NOMO-1 treated with dmso at 0.1 percent for 144 hours (cell line): ENCODE results near the gene HMGN1.
"Not testable (repeated sequence)": the region's sequence is repeated elsewhere in the genome, so short reads cannot be mapped to it uniquely, and the experiment has no call there.

Source experiments
- DNase-seq: peaks from one replicate; lab custom pipeline; 2025; ENCODE audit not compliant: unreplicated experiment; lab: John Stamatoyannopoulos, UW

The HMGN1 gene, protein sequence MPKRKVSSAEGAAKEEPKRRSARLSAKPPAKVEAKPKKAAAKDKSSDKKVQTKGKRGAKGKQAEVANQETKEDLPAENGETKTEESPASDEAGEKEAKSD

DNA sequence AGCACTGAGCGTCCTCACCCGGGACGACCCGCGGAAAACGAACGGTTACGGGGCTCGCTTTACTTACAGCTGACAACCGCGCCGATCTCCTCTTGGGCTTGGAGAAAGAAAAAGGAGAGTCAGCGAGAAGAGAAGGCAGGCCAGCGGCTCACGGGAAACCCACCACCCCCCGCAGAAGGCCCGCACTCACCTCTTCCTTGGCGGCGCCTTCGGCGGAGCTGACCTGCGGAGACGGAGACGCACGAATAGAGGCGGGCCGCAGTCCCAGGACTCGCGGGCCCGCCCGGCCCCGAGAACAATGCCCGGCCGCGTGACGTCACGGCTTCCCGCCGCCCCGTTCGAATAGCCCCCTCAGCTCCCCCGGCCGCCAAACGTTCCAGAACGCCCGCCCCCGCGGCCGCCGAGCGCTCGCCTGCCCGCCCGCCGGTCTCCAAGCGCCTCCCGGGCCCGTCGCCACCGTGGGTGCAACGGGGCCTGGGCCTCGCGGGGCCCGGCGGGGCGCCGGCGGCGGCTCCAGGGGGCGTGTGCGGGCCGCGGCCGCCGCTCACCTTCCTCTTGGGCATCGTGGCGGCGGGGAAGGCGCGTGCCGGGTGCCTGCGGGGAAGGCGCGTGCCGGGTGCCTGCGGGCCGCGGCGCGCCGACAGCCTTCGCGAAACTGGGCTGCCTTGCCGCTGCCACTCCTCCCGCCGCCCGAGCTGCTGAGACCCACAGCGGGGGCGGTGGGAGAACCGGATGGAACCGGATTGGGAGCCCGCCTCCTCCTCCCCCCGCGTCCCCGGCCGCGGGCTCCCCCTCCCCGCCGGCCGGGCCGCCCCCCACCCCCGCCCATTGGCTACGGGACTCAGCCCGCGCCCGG, at the start of gene HMGN1:
Gene HMGN1, minus strand, starts transcription at position 734 of the 856 bp plus-strand sequence. Its CDS starts 171 bp downstream, at position 563.
- DNase-seq: peak; percentile 87

DNA sequence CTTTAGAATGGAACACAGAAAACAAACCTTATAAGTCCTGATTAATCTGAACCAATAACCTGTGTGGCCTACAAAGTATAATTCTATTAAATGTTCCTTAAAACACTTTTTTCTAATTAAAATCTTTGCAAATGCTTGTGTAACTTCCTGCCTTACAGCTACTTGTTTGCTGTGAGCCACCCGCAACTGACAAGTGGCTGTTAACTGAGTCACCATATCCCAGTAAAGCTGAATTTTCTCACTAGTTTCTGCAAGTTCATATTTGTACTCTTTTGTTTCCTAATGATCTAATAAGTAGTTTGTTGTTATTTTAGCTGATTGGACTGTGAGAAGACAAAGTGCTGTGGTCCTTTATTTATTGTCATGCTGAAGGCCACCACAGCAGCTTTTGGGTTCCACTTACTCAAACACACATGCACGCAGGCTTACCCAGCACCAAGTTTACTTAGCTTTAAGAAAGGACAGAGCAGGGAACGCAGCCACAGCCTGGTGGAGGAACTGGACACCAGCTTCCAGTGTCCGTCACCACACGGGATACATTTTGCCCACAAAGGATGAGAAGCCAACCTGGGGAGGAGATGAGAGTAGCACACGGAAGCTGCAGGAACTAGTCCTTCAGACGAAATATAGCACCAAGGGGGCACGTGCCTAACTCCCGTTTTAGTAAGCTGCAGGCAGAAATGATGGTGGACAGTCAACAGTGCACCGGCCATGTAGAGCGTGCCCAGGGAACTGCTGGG, 48.9 kb upstream of the HMGN1 start:
- peak; percentile 58 for DNase-seq

DNA sequence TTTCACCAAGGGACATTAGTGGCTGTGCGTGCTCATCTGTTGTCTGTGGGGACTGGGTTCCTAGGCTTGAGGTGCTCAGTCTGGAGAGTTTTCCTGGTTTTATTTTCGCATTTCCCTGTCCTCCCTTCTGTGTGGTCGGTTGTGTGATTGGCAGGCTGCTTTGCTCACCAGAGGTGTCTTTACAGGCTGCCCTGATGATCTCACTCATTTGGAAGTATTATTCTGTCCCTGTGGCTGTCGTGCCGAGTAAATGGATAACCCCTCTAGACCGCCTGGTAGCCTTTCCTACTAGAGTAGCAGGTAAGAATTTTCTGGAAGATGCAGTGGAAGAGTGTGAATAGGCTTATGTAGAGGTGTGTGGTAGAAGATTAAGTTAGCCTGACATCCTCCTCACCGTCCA, 44.1 kb upstream of the HMGN1 start:
- no peak for DNase-seq

DNA sequence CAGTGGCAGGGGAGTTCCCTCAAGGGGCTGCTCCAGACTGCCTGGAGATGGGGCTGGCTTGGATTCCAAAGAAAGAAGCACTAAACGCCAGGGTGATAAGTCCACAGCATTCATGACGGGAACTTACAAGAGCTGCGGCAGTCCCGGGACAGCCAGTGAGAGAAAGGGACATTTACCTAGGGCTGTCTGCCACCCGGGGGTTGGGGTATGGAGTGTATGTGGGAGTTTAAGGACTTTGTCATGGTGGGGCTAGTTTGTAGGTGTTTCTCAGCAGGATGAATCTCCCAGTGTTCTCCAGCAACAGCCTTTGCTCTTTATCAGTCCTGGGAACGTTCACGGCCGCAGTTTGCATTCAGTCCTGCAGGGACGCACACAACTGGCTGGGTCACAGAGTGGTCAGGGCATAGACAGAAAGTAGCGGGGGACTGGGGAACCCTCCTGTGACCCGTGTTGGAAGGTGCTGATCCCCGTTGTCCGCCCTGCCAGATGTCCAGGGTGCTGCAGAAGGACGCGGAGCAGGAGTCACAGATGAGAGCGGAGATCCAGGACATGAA, 41.4 kb upstream of the HMGN1 start:
- no peak for DNase-seq

DNA sequence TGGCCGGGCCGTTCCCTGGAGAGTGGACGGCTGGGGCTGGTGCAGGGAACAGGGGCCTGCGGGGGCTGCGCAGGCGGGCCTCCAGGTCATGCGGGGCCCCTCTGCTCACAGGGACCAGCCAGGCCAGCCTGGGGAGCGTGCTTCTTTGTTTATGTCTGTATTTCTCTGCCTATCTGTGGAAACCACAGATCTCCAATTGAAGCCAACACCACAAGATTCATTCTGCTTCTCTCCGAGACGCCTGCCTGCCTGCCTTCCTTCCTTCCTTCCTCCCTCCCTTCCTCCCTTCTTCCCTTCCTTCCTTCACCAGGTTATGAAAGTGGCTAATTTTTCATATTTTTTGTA, 39.9 kb upstream of the HMGN1 start:
- DNase-seq: no peak

DNA sequence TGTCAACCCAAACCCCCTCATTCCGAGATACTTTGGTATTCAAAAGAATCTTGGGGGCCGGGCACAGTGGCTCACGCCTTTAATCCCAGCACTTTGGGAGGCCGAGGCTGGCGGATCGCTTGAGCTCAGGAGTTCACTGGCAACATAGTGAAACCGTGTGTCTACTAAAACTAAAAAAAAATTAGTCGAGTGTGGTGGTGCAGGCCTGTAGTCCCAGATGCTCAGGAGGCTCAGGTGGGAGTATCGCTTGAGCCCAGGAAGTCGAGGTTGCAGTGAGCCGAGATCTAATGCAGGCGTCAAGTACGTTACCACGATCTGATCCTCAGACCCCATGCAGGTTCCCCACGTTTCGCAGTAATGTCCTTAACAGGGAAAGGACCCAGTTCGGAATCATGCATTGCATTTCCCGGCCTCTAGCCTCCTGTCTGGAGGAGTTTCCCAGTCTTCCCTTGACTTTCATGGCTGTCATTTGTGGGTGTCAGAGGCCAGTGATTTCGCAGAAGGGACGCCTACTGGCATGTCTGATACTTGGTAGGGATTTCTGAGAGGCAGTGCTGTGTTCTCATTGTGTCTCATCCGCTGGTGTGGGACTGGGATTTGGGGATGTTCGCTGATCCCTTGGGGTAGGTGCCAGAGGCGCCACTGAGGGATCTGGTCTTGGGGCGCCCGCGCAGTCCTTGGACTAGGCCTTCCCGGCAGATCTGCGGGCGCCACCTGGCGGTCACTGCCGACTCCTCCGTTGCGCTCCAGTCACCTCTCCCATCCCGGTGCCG, 39.3 kb upstream of the HMGN1 start:
- peak; percentile 82 for DNase-seq

DNA sequence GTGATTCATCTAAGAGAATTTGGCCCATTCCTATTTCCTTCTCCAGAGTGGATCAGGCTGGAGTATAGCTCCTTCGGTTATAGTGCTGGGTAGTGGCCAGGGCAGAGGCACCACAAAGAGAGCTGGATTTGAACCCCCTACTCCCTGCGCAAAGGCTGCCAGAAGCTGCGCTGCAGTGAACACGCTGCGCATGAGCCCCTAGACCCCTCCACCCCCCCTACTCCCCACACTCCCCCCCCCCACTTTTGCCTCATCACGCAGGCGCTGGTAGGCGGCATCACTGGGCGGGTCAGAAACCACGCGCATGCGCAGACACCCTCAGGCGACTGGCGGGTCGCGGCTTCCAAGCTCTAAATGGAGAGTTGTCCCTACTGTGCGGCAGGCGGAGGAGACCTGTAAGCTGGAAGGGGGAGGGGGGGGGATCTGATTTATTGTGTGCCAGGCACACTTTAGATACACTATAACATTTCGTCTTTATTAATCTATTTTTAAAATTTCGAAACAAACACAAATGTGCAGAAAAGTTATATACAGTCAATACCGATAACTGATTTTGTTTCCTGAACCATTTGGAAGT, 38.7 kb upstream of the HMGN1 start:
- DNase-seq: peak; percentile 55

DNA sequence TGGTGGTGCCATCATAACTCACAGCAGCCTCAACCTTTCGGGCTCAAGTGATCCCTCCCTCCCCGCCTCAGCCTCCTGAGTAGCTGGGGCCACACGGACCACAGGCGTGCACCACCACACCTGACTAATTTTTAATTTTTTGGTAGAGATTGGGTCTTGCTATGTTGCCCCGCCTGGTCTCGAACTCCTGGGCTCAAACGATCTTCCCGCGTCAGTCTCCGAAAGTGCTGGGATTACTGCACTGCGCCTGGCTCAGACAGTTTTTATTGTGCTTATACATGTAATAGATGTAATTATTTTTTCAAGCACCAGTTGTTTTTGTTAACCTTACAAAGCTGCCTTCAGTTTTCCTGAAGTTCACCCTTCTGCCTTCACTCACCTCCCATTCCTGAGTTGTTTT, 38.0 kb upstream of the HMGN1 start:
- DNase-seq: no peak

DNA sequence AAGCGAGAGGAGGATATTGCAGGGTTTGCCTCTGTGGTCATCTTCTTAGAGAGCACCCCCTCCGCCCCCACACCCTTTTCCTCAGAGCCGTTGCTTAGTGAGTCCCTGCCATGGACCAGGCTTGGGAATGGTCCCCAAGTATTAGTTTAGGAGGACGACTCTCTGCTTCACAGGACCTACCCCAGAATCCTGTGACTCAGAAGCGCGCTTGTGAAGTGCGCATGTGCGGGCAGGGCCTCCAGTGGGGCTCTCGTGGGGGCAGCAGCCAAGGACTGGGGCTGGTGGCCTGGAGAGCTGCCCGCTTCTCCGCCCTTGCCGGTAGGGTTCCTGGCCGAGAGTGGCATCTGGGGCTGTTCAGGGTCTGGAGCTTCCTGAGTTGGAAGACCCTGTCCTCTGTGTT, 37.3 kb upstream of the HMGN1 start:
- DNase-seq: no peak

DNA sequence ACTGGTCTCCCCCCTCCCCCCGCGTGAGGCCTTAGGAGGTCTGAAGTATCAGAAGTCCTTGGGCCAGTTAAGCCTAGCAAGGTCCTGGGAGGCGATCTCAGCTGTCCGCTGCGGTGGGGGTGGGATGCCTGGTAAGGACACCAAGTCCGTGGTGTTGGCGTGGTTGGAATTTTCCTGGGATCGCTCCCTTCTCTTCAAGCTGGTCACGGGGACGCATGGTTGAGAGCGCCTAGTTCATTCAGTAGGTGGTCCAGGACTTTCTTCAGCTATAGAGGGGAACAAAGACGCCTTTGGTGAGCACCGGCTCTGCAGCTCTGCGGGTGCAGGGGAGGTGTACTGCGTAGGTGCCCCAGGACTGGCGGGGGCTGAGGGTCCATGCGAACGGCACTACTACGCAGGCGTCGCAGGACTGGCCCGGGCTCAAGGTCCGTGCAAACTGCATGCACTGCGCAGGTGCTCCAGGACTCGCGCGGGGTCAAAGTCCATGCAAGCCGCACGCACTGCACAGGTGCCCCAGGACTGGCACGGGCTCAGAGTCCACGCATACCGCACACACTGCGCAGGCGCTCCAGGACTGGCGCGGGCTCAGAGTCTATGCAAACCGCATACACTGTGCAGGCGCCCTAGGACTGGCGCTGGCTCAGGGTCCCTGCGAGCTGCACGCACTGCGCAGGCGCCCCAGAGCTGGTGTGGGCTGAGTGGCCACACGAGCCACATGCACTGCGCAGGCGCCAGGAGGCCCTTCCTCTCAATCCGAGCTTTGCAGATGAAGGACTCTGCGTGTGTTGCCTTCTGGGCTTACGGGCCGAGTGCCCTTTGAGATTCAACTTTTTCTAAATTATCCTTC, 36.6 kb upstream of the HMGN1 start:
- DNase-seq: peak; percentile 55

DNA sequence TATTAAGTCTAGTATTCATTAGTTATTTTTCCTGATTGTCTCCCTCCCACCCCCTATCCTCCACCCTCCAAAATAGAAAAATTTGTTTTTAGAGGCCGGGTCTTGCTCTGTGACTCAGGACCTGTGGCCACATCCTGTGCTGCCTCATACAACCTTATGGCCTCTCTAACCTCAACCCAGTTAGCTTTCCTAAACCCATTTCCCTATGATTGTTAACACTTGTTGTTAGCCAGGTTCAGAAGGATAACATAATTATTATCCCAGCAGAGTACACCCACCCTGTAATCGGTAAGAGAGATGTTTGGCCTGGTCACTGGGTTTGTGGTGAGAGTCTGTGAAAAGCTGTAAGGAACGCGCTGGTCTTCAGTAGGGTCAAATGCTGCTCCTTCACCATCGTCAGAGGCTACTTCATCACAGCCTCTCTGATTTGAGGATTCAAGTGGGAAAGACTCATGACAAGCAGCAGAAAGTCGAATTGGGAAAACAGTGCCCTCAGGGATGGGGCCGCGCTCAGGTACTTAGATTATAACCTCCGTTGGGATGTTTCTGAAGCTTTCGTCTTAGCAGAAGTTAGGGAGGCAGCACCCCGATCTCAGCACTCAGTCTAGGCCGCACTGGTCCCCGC, 35.9 kb upstream of the HMGN1 start:
- DNase-seq: no peak

DNA sequence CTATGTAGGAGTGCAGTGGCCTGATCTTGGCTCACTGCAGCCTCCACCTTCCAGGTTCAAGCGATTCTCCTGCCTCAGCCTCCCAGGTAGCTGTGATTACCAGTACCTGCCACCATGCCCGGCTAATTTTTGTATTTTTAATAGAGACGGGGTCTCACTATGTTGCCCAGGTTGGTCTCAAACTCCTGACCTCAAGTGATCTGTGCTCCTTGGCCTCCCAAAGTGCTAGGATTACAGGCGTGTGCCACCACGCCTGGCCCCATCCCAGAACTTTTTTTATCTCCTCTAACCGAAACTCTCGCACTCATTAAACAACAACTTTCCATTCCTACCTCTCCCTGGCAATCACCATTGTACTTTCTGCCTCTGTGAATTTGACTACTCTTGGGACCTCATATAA, 33.2 kb upstream of the HMGN1 start:
- DNase-seq: not testable (repeated sequence)

DNA sequence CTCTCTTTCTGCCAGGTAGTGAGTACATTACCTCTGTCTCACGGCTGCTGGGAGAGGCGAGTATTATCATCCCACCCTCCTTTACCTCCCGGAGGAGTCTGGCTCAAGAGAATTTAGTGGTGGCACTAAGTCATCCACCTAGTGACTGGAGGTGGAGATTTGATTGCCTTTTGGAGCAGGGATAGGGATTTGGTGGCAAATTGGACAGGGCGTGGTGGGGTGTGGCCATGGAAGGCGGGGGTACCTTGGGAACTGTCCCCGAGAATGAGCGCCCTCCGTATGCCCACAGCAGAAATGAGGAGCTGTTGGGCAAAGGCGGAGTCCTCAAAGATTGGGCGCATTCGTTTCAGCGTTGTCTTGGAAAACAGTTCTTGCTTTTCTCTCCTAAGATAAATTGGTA, 32.1 kb upstream of the HMGN1 start:
- DNase-seq: no peak

DNA sequence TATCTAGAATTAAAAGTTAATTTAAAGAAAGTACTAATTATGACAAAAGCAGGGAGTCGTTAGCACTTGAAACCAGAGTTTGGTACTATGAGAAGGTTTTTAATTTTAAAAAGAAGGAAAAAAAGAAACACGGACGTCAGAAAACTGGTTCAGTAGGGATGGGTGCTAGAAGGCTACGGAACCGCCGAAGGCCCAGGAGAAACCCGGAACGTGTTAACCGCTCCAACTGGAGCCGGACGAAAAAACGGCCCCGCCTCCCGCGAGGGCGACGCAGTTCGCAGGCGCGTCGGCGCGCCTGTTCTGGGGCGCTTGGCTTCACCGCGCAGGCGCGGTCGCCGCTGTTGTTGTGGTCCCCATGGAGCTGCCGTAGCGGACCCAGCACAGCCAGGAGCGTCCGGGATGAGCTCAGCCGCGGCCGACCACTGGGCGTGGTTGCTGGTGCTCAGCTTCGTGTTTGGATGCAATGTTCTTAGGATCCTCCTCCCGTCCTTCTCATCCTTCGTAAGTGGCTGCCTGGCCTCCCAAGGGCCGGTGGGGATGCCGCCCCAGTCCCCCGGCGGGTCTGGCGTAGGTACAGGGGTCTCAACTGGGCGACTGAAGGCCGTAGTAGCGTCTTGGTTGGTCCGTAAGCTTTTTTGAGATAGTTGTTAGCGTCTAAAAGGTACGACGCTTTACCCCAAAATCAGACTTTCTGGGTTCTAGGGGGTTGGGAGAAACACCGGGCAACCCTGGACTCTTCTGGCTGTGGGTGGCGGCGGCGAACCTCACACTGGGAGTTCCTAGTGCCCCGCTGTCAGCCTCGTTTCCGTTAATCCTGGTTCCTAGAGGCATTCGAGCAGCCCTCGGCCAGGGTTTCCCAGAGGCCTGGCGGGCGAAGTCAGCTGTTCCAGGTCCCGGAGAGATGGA, 31.4 kb upstream of the HMGN1 start:
- peak; percentile 77 for DNase-seq

DNA sequence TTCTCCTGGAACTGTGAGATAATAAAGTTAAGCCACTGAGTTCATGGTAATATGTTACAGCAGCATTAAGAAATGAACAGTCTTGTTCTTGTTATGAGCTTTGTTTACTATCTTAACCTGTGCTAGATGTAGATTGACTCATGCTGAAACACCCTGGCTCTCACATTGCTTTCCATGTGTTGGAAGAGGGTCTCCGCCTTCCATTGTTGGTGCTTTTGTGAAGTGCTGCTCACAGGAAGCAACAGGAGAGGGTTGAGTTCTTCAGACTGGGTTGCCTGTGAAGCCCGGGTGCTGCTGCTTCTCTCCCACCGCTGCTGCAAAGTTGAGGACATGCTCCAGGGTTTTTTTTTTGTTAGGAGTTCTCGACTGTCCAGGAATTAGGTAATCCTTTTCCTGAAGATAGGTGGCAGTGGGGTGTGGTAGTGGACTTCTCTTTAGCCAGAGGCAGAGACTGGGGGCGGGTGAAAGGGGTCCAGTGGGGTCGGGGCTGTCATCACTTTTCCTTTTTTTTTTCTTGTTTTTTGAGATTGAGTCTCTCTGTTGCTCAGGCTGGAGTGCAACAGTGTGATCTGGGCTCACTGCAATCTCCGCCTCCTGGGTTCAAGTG, 28.7 kb upstream of the HMGN1 start:
- no peak for DNase-seq

DNA sequence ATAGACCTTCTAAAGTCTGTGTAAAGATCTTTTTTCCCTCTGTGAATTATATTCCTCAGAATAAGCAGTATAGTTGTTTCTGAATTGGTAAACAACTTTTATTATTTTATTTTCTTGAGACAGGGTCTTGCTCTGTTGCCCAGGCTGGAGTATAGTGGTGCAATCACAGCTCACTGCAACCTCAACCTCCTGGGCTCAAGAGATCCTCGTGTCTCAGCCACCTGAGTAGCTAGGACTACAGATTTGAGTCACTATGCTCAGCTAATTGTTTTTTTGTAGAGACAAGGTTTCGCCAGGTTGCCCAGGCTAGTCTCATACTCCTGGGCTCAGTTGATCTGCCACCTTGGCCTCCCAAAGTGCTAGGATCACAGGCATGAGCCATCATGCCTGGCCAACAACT, 26.6 kb upstream of the HMGN1 start:
- DNase-seq: no peak

DNA sequence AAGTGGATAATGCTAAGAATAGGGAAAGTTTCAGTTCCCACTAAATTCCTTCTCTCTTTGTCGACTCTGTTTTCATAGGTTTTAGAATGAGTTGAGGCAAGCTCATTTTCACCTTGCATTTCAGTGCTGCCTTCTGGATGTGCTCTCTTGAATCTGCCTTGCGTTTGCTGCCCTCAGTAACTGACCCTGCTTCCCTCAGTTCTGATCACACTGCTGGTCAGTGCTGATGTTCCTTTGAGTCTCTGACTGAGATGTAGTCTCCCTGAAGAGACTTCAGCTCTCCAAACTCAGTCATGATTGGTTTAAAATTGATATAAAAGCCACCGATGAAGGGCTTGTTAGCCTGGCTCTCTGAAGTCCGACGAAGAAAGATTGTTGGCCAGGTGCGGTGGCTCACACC, 25.2 kb upstream of the HMGN1 start:
- no peak for DNase-seq

DNA sequence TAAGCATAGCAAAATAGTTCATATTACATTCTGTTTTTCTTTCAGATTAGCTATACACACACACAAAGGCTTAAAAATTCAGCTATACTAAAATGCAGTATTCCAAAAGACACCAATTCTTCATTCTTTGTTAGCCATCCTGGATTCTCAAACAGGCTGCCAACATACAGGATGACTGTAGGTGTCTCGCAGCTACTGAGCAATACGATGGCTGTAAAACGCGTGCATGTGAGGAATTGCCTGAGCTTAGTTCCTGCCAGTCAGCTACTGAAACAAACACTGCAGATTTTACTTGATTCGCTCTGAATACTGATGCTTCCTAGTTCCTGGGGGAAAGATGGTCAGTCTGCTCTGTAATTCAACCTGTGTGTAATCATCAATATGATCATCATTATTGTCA, 24.7 kb upstream of the HMGN1 start:
- DNase-seq: no peak
